Subcutaneous adipose tissue (tissue), 4 donors: Measurements from ENCODE around the gene FAM107A. TPM values are rescaled to one million over a fixed set of nuclear protein-coding genes. Genes with fewer than 3 reads are reported as not detected.

Source experiments
- total RNA-seq, 4 donors: library from RNA; depleted of rRNA; stranded (reverse); fragments of >200 nt; gene quantifications; one replicate each; pipeline ENCODE4 v1.1.0, GENCODE V29; 2016
- TF ChIP-seq, protein P1 (sequence below): fragments of 450-650 bp; IDR thresholded peaks from one replicate; pipeline ENCODE4 v1.5.1; 2016; ENCODE audit warnings: low read depth, mild to moderate bottlenecking, control low read depth, antibody characterized with exemption, moderate library complexity

FAM107A gene
- total RNA-seq, 4 donors from 2014 or later: 11.2 to 85.3 (median 49.5) TPM

DNA sequence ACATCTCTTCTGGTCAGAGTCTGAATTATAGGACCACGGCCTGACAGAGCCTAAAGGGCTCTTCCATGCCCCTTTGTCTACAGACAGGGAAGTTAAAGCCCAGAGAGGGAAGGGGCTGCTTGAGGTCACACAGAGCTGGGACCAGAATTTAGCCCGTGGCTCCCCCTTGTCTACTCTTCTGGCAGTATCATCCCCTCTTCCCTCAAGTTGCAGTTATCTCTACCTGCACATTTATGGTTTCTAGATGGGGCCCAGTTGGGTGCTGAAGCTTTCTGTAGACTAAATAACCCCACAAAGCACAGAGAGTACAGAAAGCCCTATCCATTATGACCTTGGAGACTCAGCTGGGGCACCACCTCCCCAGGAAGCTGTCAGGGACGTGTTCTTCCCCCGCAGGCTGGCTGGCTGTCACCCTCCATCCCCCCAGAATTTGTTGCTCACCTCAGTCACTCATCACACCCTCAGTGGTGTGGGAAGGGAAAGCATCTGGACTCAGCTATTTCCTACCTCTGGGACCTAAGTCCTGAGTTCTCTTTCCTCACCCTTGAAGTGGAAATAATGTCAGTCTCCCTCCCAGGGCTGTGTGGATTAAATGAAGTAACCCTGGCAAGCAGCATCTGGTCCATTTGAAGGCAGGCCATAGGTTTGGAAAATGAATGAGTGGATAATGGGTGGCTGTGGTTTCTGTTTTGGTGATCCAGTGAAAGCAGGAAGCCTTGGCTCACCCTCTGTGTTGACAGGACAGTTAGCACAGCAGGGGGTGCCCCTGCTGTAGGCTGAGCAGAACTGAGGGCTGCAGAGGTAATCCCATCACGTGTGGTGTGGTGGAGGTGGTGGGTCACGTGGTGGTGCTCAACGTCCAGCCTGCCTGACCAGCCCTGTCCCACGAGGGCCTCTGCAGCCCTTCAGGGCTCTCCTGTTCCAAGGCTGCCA is 56.5 kb downstream of the FAM107A start:
- TF ChIP-seq, protein P1, sequence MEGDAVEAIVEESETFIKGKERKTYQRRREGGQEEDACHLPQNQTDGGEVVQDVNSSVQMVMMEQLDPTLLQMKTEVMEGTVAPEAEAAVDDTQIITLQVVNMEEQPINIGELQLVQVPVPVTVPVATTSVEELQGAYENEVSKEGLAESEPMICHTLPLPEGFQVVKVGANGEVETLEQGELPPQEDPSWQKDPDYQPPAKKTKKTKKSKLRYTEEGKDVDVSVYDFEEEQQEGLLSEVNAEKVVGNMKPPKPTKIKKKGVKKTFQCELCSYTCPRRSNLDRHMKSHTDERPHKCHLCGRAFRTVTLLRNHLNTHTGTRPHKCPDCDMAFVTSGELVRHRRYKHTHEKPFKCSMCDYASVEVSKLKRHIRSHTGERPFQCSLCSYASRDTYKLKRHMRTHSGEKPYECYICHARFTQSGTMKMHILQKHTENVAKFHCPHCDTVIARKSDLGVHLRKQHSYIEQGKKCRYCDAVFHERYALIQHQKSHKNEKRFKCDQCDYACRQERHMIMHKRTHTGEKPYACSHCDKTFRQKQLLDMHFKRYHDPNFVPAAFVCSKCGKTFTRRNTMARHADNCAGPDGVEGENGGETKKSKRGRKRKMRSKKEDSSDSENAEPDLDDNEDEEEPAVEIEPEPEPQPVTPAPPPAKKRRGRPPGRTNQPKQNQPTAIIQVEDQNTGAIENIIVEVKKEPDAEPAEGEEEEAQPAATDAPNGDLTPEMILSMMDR: no peak

DNA sequence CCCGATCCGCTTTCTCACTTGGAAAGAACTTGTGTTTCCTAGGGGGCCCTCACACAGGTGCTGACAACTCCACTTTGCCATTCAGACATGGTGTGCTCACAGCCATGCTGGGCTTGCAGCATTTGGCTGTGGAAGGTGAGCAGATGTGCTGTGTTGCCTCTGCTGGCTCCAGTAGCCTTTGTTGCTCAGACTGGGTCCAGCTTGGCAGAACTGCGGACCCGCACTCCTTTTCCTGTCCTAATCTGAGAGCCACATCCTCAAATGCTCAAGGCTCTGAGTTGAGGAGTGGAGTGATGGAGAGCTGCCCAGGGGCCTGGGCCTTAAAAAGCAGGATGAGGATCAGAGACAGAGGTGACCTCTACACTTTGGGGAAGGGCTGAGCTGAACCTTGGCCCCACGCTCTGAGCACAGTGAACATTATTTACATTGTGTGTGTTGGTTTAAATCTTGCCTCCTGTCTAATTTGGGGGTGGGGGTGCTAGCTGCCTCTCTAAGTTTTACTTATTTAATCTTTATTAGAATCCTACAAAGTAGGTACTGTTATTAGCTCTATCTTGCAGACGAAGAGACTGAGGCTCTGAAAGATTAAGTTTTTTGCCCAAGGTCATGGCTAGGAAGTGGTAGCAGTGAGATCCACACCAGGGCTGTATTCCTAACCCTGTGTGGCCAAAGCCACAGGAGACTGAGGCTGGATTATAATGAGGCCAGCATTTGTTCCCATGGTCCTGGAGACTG is 57.4 kb downstream of the FAM107A start:
- TF ChIP-seq, protein P1: no peak

DNA sequence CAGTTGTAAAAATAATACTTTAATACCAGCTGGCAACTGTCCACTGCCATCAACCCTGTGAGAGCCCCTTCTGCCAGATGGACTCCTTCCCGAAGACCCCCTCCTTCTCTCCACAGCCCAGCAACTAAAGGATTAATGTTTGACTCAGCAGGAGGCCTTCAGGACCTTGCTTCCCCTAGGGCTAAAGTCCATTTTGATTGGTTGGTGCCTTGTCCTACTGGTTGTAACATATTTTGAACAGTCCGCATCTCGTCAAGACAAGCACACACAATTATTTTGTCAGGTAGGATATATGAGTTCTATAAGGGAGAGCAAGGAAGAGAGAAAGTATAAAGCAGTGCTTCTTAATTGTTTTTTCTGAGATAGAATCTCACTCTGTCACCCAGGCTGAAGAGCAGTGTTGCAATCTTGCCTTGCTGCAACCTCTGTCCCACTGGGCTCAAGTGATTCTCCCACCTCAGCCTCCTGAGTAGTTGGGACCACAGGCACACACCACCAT is 58.9 kb downstream of the FAM107A start:
- TF ChIP-seq, protein P1: no peak

DNA sequence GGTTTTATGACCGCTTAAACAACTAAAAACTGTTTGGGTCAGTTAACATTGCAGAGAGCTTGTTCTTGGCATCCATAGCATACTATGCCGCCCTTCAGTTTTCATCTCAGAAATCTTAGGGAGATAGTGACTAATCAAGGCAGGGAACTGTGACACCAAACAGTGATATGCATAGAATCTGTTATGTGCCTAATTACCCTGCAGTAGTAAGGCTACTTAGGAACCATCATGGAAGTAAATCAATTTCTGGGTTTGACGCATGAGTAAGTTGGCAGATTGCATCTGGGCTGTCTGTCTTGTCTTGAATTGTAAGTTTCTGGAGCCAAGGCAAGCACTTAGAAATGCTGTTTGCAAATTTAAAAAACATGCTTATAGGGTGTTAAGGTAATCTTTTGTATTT is 62.8 kb downstream of the FAM107A start:
- TF ChIP-seq, protein P1: no peak

Other genes with a start within 250 kb of the FAM107A start
- 10 to 100 TPM; 27.1 to 53.6 (median 30.7) TPM for gene PXK, start 244.5 kb downstream of the FAM107A start, total RNA-seq
- 10 to 100 TPM; 67.5 to 94.6 (median 74.7) TPM for gene PDHB, start 143.6 kb downstream of the FAM107A start, total RNA-seq
- gene KCTD6, start 85.3 kb downstream of the FAM107A start, total RNA-seq: 10 to 100 TPM; 13.9 to 17.8 (median 15.7) TPM
- gene ACOX2, start 40.2 kb downstream of the FAM107A start, total RNA-seq: 10 to 100 TPM; 17.0 to 27.9 (median 24.1) TPM
- gene FAM3D, start 89.4 kb upstream of the FAM107A start, total RNA-seq: not detected